ENCODE results near the gene ALDH1L2. TPM values are rescaled to one million over a fixed set of nuclear protein-coding genes. Genes with fewer than 3 reads are reported as not detected.

The ALDH1L2 gene
- polyA plus RNA-seq, 1 donor from 2014 or later: 0.35 TPM

DNA sequence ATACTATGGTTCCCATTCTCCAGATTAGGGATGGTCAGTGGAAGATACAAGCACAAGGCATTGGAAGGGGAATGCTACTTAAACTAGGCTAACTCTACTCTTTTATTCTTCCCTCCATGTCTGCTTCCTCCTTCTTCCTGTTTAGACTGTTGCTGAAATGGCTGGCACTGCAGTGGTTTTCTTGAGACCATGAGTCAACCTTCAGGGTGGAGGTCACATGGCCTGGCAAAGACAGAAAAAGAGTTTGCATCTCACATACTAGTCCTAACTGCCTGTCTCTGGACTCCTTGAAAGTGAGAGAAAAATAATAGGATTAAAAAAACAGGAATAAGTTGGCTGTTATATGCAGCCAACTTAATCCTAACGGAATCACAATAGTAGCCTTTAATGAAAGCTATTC lies 37.0 kb downstream of the ALDH1L2 start:
- H3K79me2 ChIP-seq (replicated peaks; ENCODE audit: insufficient read depth, low read length): no peaks in the 10 kb centered on the region
- no peak overlapping the region for H3K4me2 ChIP-seq (ENCODE audit: low read length)
- no peak overlapping the region for H3K27ac ChIP-seq (ENCODE audit: low read length)
- no peaks in the 10 kb centered on the region for H3K9me2 ChIP-seq (ENCODE audit: insufficient read depth, low read length)
- H3K9ac ChIP-seq (ENCODE audit: low read length): no peak overlapping the region
- H3K27me3 ChIP-seq (ENCODE audit: insufficient read depth, low read depth, low read length): no peaks in the 10 kb centered on the region
- H3K36me3 ChIP-seq (ENCODE audit: insufficient read depth, low read length): no peaks in the 10 kb centered on the region
- no peak overlapping the region for H2AFZ ChIP-seq (ENCODE audit: low read depth, low read length)
- H3K4me3 ChIP-seq (ENCODE audit: low read length): no peak overlapping the region
- H3K9me3 ChIP-seq (ENCODE audit: low read length): no peaks in the 10 kb centered on the region
- TF ChIP-seq MXI1 (conservative IDR thresholded peaks at IDR 0.05; ENCODE audit: poor library complexity, severe bottlenecking) (no peak), RAD21 (conservative IDR thresholded peaks at IDR 0.05) (no peak), POLR2AphosphoS5 (IDR thresholded peaks at IDR 0.05) (no peak), SMC3 (conservative IDR thresholded peaks at IDR 0.05; ENCODE audit: poor library complexity) (no peak), EZH2 (IDR thresholded peaks at IDR 0.05; ENCODE audit: borderline replicate concordance, insufficient read depth, low read length, poor library complexity, severe bottlenecking) (no peak), EP300 (conservative IDR thresholded peaks at IDR 0.05; ENCODE audit: poor library complexity, severe bottlenecking) (no peak)
- TF ChIP-seq, protein P1, sequence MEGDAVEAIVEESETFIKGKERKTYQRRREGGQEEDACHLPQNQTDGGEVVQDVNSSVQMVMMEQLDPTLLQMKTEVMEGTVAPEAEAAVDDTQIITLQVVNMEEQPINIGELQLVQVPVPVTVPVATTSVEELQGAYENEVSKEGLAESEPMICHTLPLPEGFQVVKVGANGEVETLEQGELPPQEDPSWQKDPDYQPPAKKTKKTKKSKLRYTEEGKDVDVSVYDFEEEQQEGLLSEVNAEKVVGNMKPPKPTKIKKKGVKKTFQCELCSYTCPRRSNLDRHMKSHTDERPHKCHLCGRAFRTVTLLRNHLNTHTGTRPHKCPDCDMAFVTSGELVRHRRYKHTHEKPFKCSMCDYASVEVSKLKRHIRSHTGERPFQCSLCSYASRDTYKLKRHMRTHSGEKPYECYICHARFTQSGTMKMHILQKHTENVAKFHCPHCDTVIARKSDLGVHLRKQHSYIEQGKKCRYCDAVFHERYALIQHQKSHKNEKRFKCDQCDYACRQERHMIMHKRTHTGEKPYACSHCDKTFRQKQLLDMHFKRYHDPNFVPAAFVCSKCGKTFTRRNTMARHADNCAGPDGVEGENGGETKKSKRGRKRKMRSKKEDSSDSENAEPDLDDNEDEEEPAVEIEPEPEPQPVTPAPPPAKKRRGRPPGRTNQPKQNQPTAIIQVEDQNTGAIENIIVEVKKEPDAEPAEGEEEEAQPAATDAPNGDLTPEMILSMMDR (IDR thresholded peaks at IDR 0.05; ENCODE audit: poor library complexity, severe bottlenecking): no peak
- TF ChIP-seq, protein P2, sequence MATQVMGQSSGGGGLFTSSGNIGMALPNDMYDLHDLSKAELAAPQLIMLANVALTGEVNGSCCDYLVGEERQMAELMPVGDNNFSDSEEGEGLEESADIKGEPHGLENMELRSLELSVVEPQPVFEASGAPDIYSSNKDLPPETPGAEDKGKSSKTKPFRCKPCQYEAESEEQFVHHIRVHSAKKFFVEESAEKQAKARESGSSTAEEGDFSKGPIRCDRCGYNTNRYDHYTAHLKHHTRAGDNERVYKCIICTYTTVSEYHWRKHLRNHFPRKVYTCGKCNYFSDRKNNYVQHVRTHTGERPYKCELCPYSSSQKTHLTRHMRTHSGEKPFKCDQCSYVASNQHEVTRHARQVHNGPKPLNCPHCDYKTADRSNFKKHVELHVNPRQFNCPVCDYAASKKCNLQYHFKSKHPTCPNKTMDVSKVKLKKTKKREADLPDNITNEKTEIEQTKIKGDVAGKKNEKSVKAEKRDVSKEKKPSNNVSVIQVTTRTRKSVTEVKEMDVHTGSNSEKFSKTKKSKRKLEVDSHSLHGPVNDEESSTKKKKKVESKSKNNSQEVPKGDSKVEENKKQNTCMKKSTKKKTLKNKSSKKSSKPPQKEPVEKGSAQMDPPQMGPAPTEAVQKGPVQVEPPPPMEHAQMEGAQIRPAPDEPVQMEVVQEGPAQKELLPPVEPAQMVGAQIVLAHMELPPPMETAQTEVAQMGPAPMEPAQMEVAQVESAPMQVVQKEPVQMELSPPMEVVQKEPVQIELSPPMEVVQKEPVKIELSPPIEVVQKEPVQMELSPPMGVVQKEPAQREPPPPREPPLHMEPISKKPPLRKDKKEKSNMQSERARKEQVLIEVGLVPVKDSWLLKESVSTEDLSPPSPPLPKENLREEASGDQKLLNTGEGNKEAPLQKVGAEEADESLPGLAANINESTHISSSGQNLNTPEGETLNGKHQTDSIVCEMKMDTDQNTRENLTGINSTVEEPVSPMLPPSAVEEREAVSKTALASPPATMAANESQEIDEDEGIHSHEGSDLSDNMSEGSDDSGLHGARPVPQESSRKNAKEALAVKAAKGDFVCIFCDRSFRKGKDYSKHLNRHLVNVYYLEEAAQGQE (IDR thresholded peaks at IDR 0.05; ENCODE audit: borderline replicate concordance): no peak
- H3F3A ChIP-seq (ENCODE audit: insufficient read depth, low read length, poor library complexity, severe bottlenecking): no peaks in the 10 kb centered on the region
- no peaks in the 10 kb centered on the region for H4K20me1 ChIP-seq (ENCODE audit: insufficient read depth)

DNA sequence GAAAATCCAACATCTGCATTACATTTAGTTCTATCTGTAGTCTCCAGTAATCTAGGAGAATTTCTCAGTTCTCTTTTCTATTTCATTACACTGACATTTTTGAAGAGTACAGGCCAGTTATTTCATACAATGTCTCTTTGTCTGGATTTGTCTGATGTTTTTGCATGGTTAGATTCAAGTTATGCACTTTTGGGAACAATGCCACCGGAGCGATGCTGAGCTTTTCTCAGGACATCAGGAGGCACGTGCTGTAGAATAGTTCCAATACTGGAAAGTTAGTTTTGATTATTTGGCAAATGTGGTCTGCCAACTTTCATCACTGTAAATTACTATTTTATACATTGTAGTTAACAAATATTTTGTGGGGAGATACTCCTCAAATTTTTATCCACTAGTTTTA lies 43.1 kb downstream of the ALDH1L2 start:
- no peaks in the 10 kb centered on the region for H3K9me3 ChIP-seq (ENCODE audit: low read length)
- no peak overlapping the region for H3K4me3 ChIP-seq (ENCODE audit: low read length)
- H3K9me2 ChIP-seq (ENCODE audit: insufficient read depth, low read length): no peaks in the 10 kb centered on the region
- no peaks in the 10 kb centered on the region for H3K36me3 ChIP-seq (ENCODE audit: insufficient read depth, low read length)
- no peaks in the 10 kb centered on the region for H3K27me3 ChIP-seq (ENCODE audit: insufficient read depth, low read depth, low read length)
- H2AFZ ChIP-seq (ENCODE audit: low read depth, low read length): no peak overlapping the region
- H4K20me1 ChIP-seq (ENCODE audit: insufficient read depth): no peaks in the 10 kb centered on the region
- H3K4me2 ChIP-seq (ENCODE audit: low read length): no peak overlapping the region
- H3K27ac ChIP-seq (ENCODE audit: low read length): no peak overlapping the region
- no peaks in the 10 kb centered on the region for H3K79me2 ChIP-seq (replicated peaks; ENCODE audit: insufficient read depth, low read length)
- TF ChIP-seq SMC3 (conservative IDR thresholded peaks at IDR 0.05; ENCODE audit: poor library complexity): no peak
- no peak overlapping the region for H3K9ac ChIP-seq (ENCODE audit: low read length)
- no peaks in the 10 kb centered on the region for H3F3A ChIP-seq (ENCODE audit: insufficient read depth, low read length, poor library complexity, severe bottlenecking)

DNA sequence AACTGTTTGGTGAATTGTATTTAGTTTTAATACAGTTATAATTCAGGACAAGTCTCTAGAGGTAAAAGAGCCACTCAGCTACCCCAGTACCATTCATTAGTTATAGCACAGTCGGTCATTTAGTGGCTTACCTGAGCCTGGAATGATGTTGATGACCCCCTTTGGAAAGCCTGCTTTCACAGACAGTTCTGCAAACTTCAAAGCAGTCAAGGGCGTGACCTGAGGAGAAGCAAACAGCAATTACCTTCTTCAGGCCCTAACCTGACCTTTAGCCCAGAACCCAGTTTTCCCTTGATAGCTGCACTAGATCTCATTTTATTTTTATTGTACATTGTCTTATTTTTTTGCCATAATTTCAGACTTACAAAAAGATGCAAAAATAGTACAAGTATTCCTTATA lies 43.8 kb downstream of the ALDH1L2 start:
- no peak overlapping the region for H2AFZ ChIP-seq (ENCODE audit: low read depth, low read length)
- no peaks in the 10 kb centered on the region for H3K9me3 ChIP-seq (ENCODE audit: low read length)
- H3F3A ChIP-seq (ENCODE audit: insufficient read depth, low read length, poor library complexity, severe bottlenecking): no peaks in the 10 kb centered on the region
- no peak overlapping the region for H3K9ac ChIP-seq (ENCODE audit: low read length)
- no peaks in the 10 kb centered on the region for H3K27me3 ChIP-seq (ENCODE audit: insufficient read depth, low read depth, low read length)
- H4K20me1 ChIP-seq (ENCODE audit: insufficient read depth): no peaks in the 10 kb centered on the region
- no peak overlapping the region for H3K4me2 ChIP-seq (ENCODE audit: low read length)
- no peaks in the 10 kb centered on the region for H3K79me2 ChIP-seq (replicated peaks; ENCODE audit: insufficient read depth, low read length)
- H3K36me3 ChIP-seq (ENCODE audit: insufficient read depth, low read length): no peaks in the 10 kb centered on the region
- H3K27ac ChIP-seq (ENCODE audit: low read length): no peak overlapping the region
- no peak overlapping the region for H3K4me3 ChIP-seq (ENCODE audit: low read length)
- no peaks in the 10 kb centered on the region for H3K9me2 ChIP-seq (ENCODE audit: insufficient read depth, low read length)
- TF ChIP-seq EZH2 (IDR thresholded peaks at IDR 0.05; ENCODE audit: borderline replicate concordance, insufficient read depth, low read length, poor library complexity, severe bottlenecking) (no peak), POLR2AphosphoS5 (IDR thresholded peaks at IDR 0.05) (no peak), SMC3 (conservative IDR thresholded peaks at IDR 0.05; ENCODE audit: poor library complexity) (no peak), RAD21 (conservative IDR thresholded peaks at IDR 0.05) (no peak), MXI1 (conservative IDR thresholded peaks at IDR 0.05; ENCODE audit: poor library complexity, severe bottlenecking) (no peak), TAF1 (IDR thresholded peaks at IDR 0.05; ENCODE audit: low read depth) (no peak), EP300 (conservative IDR thresholded peaks at IDR 0.05; ENCODE audit: poor library complexity, severe bottlenecking) (no peak)
- TF ChIP-seq, protein P1 (IDR thresholded peaks at IDR 0.05; ENCODE audit: poor library complexity, severe bottlenecking): no peak
- TF ChIP-seq, protein P2 (IDR thresholded peaks at IDR 0.05; ENCODE audit: borderline replicate concordance): no peak

All from neural cell (in vitro differentiated cells).